Neural progenitor cell (in vitro differentiated cells): ENCODE measurements around the gene UROS. TPM values are rescaled to one million over a fixed set of nuclear protein-coding genes. Genes with fewer than 3 reads are reported as not detected.
A peak's percentile ranks its signal among the peaks of the same experiment; 100 is the strongest.

Source experiments
- DNase-seq: peaks from one replicate; pipeline ENCODE4 v3.0.0-alpha.2; 2016; ENCODE audit warnings: low spot score
- H2AFZ ChIP-seq: fragments of 200-600 bp; sonication (generic); replicated peaks from 2 replicates; pipeline ENCODE4 v1.6.1; 2016; ENCODE audit warnings: antibody characterized with exemption
- H3F3A ChIP-seq: fragments of 200-600 bp; sonication (generic); 2 replicates; pipeline ENCODE4 v1.6.1; 2016; ENCODE audit warnings: antibody characterized with exemption, low read depth
- H3K27ac ChIP-seq: fragments of 200-600 bp; sonication (generic); 2 replicates; pipeline ENCODE4 v1.5.1; 2016; ENCODE audit warnings: mild to moderate bottlenecking
- H3K27me3 ChIP-seq: fragments of 200-600 bp; sonication (generic); 2 replicates; pipeline ENCODE4 v1.6.1; 2016; ENCODE audit warnings: mild to moderate bottlenecking, moderate library complexity
- H3K36me3 ChIP-seq: fragments of 200-600 bp; sonication (generic); 2 replicates; pipeline ENCODE4 v1.5.1; 2016
- H3K4me1 ChIP-seq: fragments of 200-600 bp; sonication (generic); 2 replicates; pipeline ENCODE4 v1.6.1; 2016; ENCODE audit warnings: mixed run types
- H3K4me2 ChIP-seq: fragments of 200-600 bp; sonication (generic); 2 replicates; pipeline ENCODE4 v1.6.1; 2016
- H3K4me3 ChIP-seq: fragments of 200-600 bp; sonication (generic); 2 replicates; pipeline ENCODE4 v1.5.1; 2016
- H3K79me2 ChIP-seq: fragments of 200-600 bp; sonication (generic); 2 replicates; pipeline ENCODE4 v1.6.1; 2016; ENCODE audit warnings: low read depth
- H3K9ac ChIP-seq: fragments of 200-600 bp; sonication (generic); 2 replicates; pipeline ENCODE4 v1.6.1; 2016
- H3K9me3 ChIP-seq: fragments of 200-600 bp; sonication (generic); 2 replicates; pipeline ENCODE4 v1.5.1; 2016; ENCODE audit warnings: low read depth
- H4K20me1 ChIP-seq: fragments of 200-600 bp; sonication (generic); 2 replicates; pipeline ENCODE4 v1.6.1; 2016; ENCODE audit warnings: low read depth
- H3K27ac Mint-ChIP-seq: 3 replicates; pipeline ENCODE4 v1.8.0; 2021; ENCODE audit warnings: mixed read lengths
- H3K27me3 Mint-ChIP-seq: 2 replicates; pipeline ENCODE4 v1.8.0; 2022; ENCODE audit warnings: low read depth, mild to moderate bottlenecking, inconsistent platforms, moderate library complexity, mixed read lengths; ENCODE audit not compliant: insufficient read depth
- H3K36me3 Mint-ChIP-seq: 3 replicates; pipeline ENCODE4 v1.8.0; 2021; ENCODE audit warnings: mixed read lengths
- H3K4me1 Mint-ChIP-seq: 3 replicates; pipeline ENCODE4 v1.8.0; 2021; ENCODE audit warnings: mixed read lengths
- H3K4me3 Mint-ChIP-seq: 3 replicates; pipeline ENCODE4 v1.8.0; 2021; ENCODE audit warnings: mild to moderate bottlenecking, moderate library complexity, mixed read lengths
- H3K9me3 Mint-ChIP-seq: 3 replicates; pipeline ENCODE4 v1.8.0; 2020; ENCODE audit warnings: mixed read lengths
- CTCF ChIP-seq: fragments of 200-600 bp; sonication (generic); IDR thresholded peaks from 2 replicates; pipeline ENCODE4 v1.5.1; 2017; ENCODE audit warnings: antibody characterized with exemption, mild to moderate bottlenecking
- EZH2 ChIP-seq: fragments of 200-600 bp; sonication (generic); IDR thresholded peaks from 2 replicates; pipeline ENCODE4 v1.6.1; 2017; ENCODE audit warnings: antibody characterized with exemption, mild to moderate bottlenecking, moderate library complexity
- EZH2phosphoT487 ChIP-seq: fragments of 200-600 bp; sonication (generic); IDR thresholded peaks from 2 replicates; pipeline ENCODE4 v1.6.1; 2017; ENCODE audit warnings: antibody characterized with exemption
- total RNA-seq: library from RNA; depleted of rRNA; stranded (reverse); fragments of >200 nt; gene quantifications from 2 replicates; pipeline ENCODE4 v1.2.3, GENCODE V29; 2015; ENCODE audit warnings: low replicate concordance

The UROS gene
- total RNA-seq, 1 donor from 2014 or later: 82.2 TPM

DNA sequence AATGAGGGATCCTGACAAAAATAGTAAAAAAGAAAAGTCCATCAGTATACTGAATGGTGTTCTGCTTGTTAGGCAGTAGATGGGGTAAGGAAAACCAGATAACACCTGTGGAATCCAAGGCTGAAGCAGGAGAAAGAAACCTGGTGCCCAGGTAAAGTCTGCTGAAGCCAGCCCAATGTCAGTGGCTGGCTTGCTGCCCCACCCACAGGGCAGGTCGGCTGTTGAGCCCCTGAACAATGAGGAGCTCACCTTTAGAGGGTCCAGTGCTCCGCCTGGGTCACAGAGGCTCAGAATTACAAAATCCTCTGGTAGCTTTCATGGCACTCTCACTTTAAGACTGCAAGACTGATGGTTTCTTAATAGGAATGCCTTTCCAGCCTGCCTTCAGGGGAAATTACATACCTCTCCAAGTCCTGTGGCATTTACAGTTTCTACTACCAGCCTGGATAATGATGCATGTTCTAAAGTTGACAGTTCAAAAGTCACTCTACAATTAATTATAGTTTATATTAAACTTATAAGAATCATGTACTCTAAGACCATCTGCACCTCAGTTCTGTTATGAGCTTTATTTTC lies 34.2 kb upstream of the UROS start:
- Histone ChIP-seq H3K4me3 (no peak overlapping the region), H3K36me3 (no peaks in the 10 kb centered on the region), H3F3A (no peaks in the 10 kb centered on the region), H3K27me3 (no peaks in the 10 kb centered on the region), H3K79me2 (no peaks in the 10 kb centered on the region), H3K9ac (no peak overlapping the region), H3K27ac (no peak overlapping the region), H3K9me3 (no peaks in the 10 kb centered on the region), H3K4me1 (no peaks in the 10 kb centered on the region), H4K20me1 (no peaks in the 10 kb centered on the region), H2AFZ (no peak overlapping the region), H3K4me2 (no peak overlapping the region)
- no peak for TF ChIP-seq CTCF
- no peak for TF ChIP-seq EZH2phosphoT487
- TF ChIP-seq EZH2: no peak
- no peaks in the 10 kb centered on the region for H3K9me3 Mint-ChIP-seq
- H3K4me3 Mint-ChIP-seq: no peak overlapping the region
- no peak overlapping the region for H3K27ac Mint-ChIP-seq
- no peaks in the 10 kb centered on the region for H3K4me1 Mint-ChIP-seq
- H3K27me3 Mint-ChIP-seq: no peaks in the 10 kb centered on the region
- peaks cover 9% of the 10 kb centered on the region for H3K36me3 Mint-ChIP-seq
- DNase-seq: no peak

GRCh38 chr10:125852487-125852886 lies 29.4 kb upstream of the UROS start:
- Mint-ChIP-seq H3K4me1 (no peaks in the 10 kb centered on the region), H3K27ac (no peak overlapping the region), H3K9me3 (no peaks in the 10 kb centered on the region), H3K4me3 (no peak overlapping the region), H3K36me3 (peaks cover 29% of the 10 kb centered on the region), H3K27me3 (peaks cover 2% of the 10 kb centered on the region)
- no peak for TF ChIP-seq EZH2phosphoT487
- no peak for TF ChIP-seq EZH2
- TF ChIP-seq CTCF: no peak
- H3K9me3 ChIP-seq: no peaks in the 10 kb centered on the region
- DNase-seq: no peak
- no peak overlapping the region for H3K4me3 ChIP-seq
- no peaks in the 10 kb centered on the region for H4K20me1 ChIP-seq
- H2AFZ ChIP-seq: no peak overlapping the region
- H3K36me3 ChIP-seq: no peaks in the 10 kb centered on the region
- H3K4me2 ChIP-seq: no peak overlapping the region
- H3K79me2 ChIP-seq: no peaks in the 10 kb centered on the region
- H3K27ac ChIP-seq: no peak overlapping the region
- no peaks in the 10 kb centered on the region for H3K4me1 ChIP-seq
- H3K9ac ChIP-seq: no peak overlapping the region
- H3F3A ChIP-seq: no peaks in the 10 kb centered on the region
- no peaks in the 10 kb centered on the region for H3K27me3 ChIP-seq

GRCh38 chr10:125850766-125851731 lies 28.0 kb upstream of the UROS start:
- Mint-ChIP-seq H3K27ac (no peak overlapping the region), H3K27me3 (peaks cover 2% of the 10 kb centered on the region), H3K4me3 (no peak overlapping the region), H3K4me1 (no peaks in the 10 kb centered on the region), H3K9me3 (no peaks in the 10 kb centered on the region), H3K36me3 (peaks cover 35% of the 10 kb centered on the region)
- Histone ChIP-seq H3K27ac (peak overlapping the region; percentile 6), H3K4me2 (no peak overlapping the region), H3K36me3 (no peaks in the 10 kb centered on the region), H3K79me2 (no peaks in the 10 kb centered on the region), H3K4me1 (no peaks in the 10 kb centered on the region), H3K9me3 (no peaks in the 10 kb centered on the region), H3K4me3 (no peak overlapping the region), H3K9ac (peak overlapping the region; percentile 11), H2AFZ (no peak overlapping the region), H3F3A (no peaks in the 10 kb centered on the region), H3K27me3 (no peaks in the 10 kb centered on the region), H4K20me1 (no peaks in the 10 kb centered on the region)
- DNase-seq: no peak
- TF ChIP-seq EZH2phosphoT487: no peak
- no peak for TF ChIP-seq EZH2
- no peak for TF ChIP-seq CTCF
